PFSK-1 (cell line): ENCODE data around the gene LLPH.

Experiments used
- FOXP2 ChIP-seq: optimal IDR thresholded peaks from 2 replicates; pipeline ENCODE3; 2011; ENCODE audit warnings: borderline replicate concordance, control low read depth, inconsistent platforms; ENCODE audit not compliant: insufficient read depth; ENCODE audit errors: extremely low read length, extremely low read depth
- POLR2AphosphoS5 ChIP-seq: IDR thresholded peaks from 2 replicates; pipeline ENCODE4 v1.6.1; 2012; ENCODE audit warnings: low read depth, mild to moderate bottlenecking, control low read depth, low read length, moderate library complexity
- REST ChIP-seq, 2 experiments: IDR thresholded peaks; 2 replicates each; pipeline versions ENCODE4 v1.6.1 to v1.8.0; 2011 to 2012; ENCODE audit warnings: low read depth in 2 of 2, low read length in 2 of 2, control low read depth in 1 of 2, inconsistent platforms in 1 of 2, mild to moderate bottlenecking in 1 of 2, moderate library complexity in 1 of 2; ENCODE audit not compliant: insufficient read depth in 1 of 2
- SIN3A ChIP-seq: IDR thresholded peaks from 2 replicates; pipeline ENCODE4 v1.6.1; 2012; ENCODE audit warnings: mild to moderate bottlenecking, low read length, moderate library complexity, borderline replicate concordance; ENCODE audit not compliant: insufficient read depth
- TAF1 ChIP-seq: IDR thresholded peaks from 2 replicates; pipeline ENCODE4 v1.6.1; 2012; ENCODE audit warnings: low read length, control low read depth, borderline replicate concordance; ENCODE audit not compliant: insufficient read depth

The LLPH gene

GRCh38 chr12:66066929-66067523 is 63.5 kb downstream of the LLPH start:
- no peak for TF ChIP-seq REST (IDR thresholded peaks at IDR 0.05; ENCODE audit: insufficient read depth in 1 of 2, low read depth in 2 of 2, low read length in 2 of 2)
- no peak for TF ChIP-seq SIN3A
- TF ChIP-seq FOXP2 = no peak
- TF ChIP-seq POLR2AphosphoS5 = no peak
- no peak for TF ChIP-seq TAF1
